ENCODE measurements around the gene EEF1AKMT3.

EEF1AKMT3 gene

GRCh38 chr12:57753756-57754337, 18.6 kb upstream of the EEF1AKMT3 start:
- no peak for TF ChIP-seq CTCF (IDR thresholded peaks at IDR 0.05; ENCODE audit: extremely low read depth, missing control alignments)
- DNase-seq (ENCODE audit: low spot score): no peak

- peak; percentile 93 for DNase-seq (ENCODE audit: low spot score)
- TF ChIP-seq CTCF (IDR thresholded peaks at IDR 0.05; ENCODE audit: extremely low read depth, missing control alignments): no peak
Measured at GRCh38 chr12:57754411-57755193, 17.8 kb upstream of the EEF1AKMT3 start, which contains the start of gene MARCHF9. Gene MARCHF9, plus strand, starts transcription at chr12:57755103. Its CDS starts 426 bp downstream, at chr12:57755529.

GRCh38 chr12:57755194-57755453, 17.3 kb upstream of the EEF1AKMT3 start:
- no peak for TF ChIP-seq CTCF (IDR thresholded peaks at IDR 0.05; ENCODE audit: extremely low read depth, missing control alignments)
- DNase-seq (ENCODE audit: low spot score): no peak

DNA sequence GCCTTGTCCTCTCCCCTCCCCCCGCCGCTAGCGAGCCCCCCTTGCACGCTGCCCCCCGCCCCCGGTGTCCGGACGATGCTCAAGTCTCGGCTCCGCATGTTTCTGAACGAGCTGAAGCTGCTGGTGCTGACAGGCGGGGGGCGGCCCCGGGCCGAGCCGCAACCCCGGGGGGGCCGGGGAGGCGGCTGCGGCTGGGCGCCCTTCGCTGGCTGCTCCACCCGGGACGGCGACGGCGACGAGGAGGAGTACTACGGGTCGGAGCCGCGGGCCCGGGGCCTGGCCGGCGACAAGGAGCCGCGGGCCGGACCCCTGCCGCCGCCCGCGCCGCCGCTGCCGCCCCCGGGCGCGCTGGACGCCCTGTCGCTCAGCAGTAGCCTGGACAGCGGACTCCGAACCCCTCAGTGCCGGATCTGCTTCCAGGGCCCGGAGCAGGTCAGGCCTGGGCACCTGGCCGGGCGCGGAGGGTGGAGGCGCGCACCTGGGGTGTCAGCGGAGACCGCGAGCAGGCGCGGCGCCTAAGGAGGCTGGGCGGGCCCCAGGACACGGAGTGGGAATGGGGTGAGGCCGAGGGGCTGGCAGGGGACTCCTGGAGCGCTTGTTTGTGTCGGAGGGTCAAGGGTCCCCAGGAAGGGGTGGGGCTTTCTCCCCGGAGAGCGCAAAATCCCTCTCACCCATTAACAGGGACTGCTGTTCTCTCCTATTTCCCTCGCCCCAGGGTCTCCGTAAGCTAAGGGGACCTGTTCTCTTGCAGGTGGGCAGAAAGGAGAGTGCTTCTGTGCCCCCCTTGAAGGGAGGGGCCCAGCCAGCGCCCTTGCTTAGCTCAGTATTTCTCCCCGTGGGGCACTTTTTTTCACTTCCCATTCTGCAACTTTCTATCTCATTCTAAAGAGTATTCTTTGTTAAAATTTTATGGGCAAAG, 16.7 kb upstream of the EEF1AKMT3 start:
- DNase-seq (ENCODE audit: low spot score): peak; percentile 69
- no peak for TF ChIP-seq CTCF (IDR thresholded peaks at IDR 0.05; ENCODE audit: extremely low read depth, missing control alignments)

GRCh38 chr12:57756406-57757341, 15.7 kb upstream of the EEF1AKMT3 start:
- peak; percentile 90 for DNase-seq (ENCODE audit: low spot score)
- TF ChIP-seq CTCF (IDR thresholded peaks at IDR 0.05; ENCODE audit: extremely low read depth, missing control alignments): peak; percentile 84

DNA sequence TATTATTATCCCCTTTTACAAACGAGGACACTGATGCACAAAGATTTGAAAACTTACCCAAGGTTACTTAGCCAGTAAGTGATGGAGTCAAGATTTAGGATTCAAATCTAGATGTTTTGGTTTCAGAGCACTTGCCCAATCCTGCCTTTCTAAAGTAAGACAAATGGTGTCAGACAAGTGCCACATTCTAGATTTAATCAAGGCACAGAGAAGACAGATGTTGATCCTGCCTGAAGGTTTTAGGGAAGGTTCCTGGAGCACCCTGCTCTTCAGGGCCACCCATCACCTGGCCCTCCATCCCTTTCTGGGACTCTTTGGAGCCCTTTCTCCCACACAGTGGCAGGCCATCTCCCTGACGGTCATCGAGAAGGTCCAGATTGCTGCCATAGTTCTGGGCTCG, 14.6 kb upstream of the EEF1AKMT3 start:
- TF ChIP-seq CTCF (IDR thresholded peaks at IDR 0.05; ENCODE audit: extremely low read depth, missing control alignments): no peak
- DNase-seq (ENCODE audit: low spot score): no peak
